MCF 10A (cell line): Measurements from ENCODE around the gene COLEC12. TPM values are rescaled to one million over a fixed set of nuclear protein-coding genes. Genes with fewer than 3 reads are reported as not detected.

Source experiments
- BruUV-seq: library from RNA; stranded (reverse); fragments of 400-500 nt; replicated peaks from 2 replicates; lab custom pipeline; 2021; lab: Mats Ljungman, UMichigan
- CTCF ChIA-PET: fragments of 300-600 bp; sonication (Branson Sonifier 250); formaldehyde crosslinking; extraction: SDS; loops from one replicate; lab custom pipeline; 2021; ENCODE audit warnings: antibody characterized with exemption, inconsistent platforms; lab: Yijun Ruan, JAX
- POLR2A ChIA-PET: fragments of 300-600, 350-650 bp; sonication (Branson Sonifier 250); formaldehyde crosslinking; extraction: SDS; loops from one replicate; lab custom pipeline; 2020; ENCODE audit warnings: antibody characterized with exemption, inconsistent platforms; lab: Yijun Ruan, JAX
- DNase-seq: peaks from one replicate; pipeline ENCODE4 v3.0.0-alpha.2; 2018; ENCODE audit not compliant: unreplicated experiment
- H3K27ac Mint-ChIP-seq: one replicate; pipeline ENCODE4 v1.8.0; 2022; ENCODE audit warnings: mild to moderate bottlenecking, low read depth, mixed read lengths; ENCODE audit not compliant: unreplicated experiment
- H3K27me3 Mint-ChIP-seq: one replicate; pipeline ENCODE4 v1.8.0; 2022; ENCODE audit warnings: mixed read lengths; ENCODE audit not compliant: insufficient read depth, unreplicated experiment
- H3K36me3 Mint-ChIP-seq: one replicate; pipeline ENCODE4 v1.8.0; 2022; ENCODE audit warnings: mild to moderate bottlenecking, moderate library complexity, mixed read lengths; ENCODE audit not compliant: insufficient read depth, unreplicated experiment
- H3K4me1 Mint-ChIP-seq: one replicate; pipeline ENCODE4 v1.8.0; 2022; ENCODE audit warnings: mixed read lengths; ENCODE audit not compliant: insufficient read depth, unreplicated experiment
- H3K4me3 Mint-ChIP-seq: one replicate; pipeline ENCODE4 v1.8.0; 2022; ENCODE audit warnings: mild to moderate bottlenecking, moderate library complexity, mixed read lengths; ENCODE audit not compliant: unreplicated experiment
- H3K9me3 Mint-ChIP-seq: one replicate; pipeline ENCODE4 v1.8.0; 2022; ENCODE audit warnings: mixed read lengths; ENCODE audit not compliant: unreplicated experiment
- intact Hi-C: fragments of 100-400 bp; cut with micrococcal nuclease; formaldehyde crosslinking; loops from 2 replicates; pipeline ENCODE4 v1.14.1; 2022
- total RNA-seq: library from RNA; stranded (reverse); gene quantifications from 2 replicates; pipeline ENCODE4 v1.2.3, GENCODE V29; 2022
- TF ChIP-seq, protein P1 (sequence below): fragments of 200-600 bp; IDR thresholded peaks from one replicate; pipeline ENCODE4 v1.8.0; 2022; ENCODE audit warnings: antibody characterized with exemption, mild to moderate bottlenecking; ENCODE audit not compliant: unreplicated experiment

Gene COLEC12
- total RNA-seq, 1 experiment from 2014 or later, result 0.05 TPM

- Mint-ChIP-seq H3K27me3 (no peaks in the 10 kb centered on the region), H3K9me3 (peaks cover 24% of the 10 kb centered on the region), H3K4me3 (no peak overlapping the region), H3K36me3 (no peaks in the 10 kb centered on the region), H3K4me1 (no peaks in the 10 kb centered on the region), H3K27ac (no peak overlapping the region)
- no peak for DNase-seq
- POLR2A ChIA-PET, result interaction anchor here (0.6 kb wide), 1 partner anchor 25 kb away, joined by 3 read pairs; no protein-coding TSS in a partner anchor
- TF ChIP-seq, protein P1, sequence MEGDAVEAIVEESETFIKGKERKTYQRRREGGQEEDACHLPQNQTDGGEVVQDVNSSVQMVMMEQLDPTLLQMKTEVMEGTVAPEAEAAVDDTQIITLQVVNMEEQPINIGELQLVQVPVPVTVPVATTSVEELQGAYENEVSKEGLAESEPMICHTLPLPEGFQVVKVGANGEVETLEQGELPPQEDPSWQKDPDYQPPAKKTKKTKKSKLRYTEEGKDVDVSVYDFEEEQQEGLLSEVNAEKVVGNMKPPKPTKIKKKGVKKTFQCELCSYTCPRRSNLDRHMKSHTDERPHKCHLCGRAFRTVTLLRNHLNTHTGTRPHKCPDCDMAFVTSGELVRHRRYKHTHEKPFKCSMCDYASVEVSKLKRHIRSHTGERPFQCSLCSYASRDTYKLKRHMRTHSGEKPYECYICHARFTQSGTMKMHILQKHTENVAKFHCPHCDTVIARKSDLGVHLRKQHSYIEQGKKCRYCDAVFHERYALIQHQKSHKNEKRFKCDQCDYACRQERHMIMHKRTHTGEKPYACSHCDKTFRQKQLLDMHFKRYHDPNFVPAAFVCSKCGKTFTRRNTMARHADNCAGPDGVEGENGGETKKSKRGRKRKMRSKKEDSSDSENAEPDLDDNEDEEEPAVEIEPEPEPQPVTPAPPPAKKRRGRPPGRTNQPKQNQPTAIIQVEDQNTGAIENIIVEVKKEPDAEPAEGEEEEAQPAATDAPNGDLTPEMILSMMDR, result no peak
- no TSS peak for BruUV-seq
- CTCF ChIA-PET, result interaction anchor here (0.6 kb wide), 1 partner anchor 533 kb away, joined by 3 read pairs; no protein-coding TSS in a partner anchor
- intact Hi-C loops, result no loop called here
Observed at GRCh38 chr18:306608-307255, 193.8 kb downstream of the COLEC12 start.

DNA sequence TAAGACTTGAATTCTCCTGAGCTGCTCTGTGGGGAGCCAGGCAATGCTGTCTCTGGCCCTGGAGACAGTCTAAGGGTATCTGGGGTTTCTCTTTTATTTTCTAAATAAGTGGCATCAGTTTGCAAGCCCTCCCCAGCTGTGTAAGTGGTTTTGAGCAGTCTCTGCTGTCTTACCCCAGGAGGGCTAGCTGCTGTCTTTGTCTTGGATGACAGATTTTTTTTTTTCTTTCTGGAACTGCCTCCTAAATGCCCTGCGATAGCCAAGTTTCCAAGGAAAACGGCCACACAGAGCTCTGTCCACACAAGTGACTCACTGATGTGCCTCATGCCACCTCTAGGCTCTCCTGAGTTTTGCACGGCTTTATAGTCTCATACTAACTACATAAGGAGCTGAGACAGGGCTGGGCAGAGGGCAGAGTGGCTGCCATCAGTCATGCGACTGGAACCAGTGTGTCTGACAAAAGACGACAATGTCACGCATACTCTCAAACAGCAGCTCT, 195.4 kb downstream of the COLEC12 start:
- TF ChIP-seq, protein P1, result no peak
- no TSS peak for BruUV-seq
- H3K4me1 Mint-ChIP-seq, result no peaks in the 10 kb centered on the region
- H3K4me3 Mint-ChIP-seq, result no peak overlapping the region
- intact Hi-C loops, result no loop called here
- no peaks in the 10 kb centered on the region for H3K36me3 Mint-ChIP-seq
- ChIA-PET POLR2A (interaction anchor here (0.6 kb wide), 1 partner anchor 122 kb away, joined by 3 read pairs; no protein-coding TSS in a partner anchor), CTCF (interaction anchor here (0.7 to 1.3 kb wide), 2 partner anchors 261 to 311 kb away, joined by 3 to 5 read pairs; no protein-coding TSS in a partner anchor)
- H3K27ac Mint-ChIP-seq, result no peak overlapping the region
- peak; percentile 18 for DNase-seq
- H3K9me3 Mint-ChIP-seq, result peaks cover 15% of the 10 kb centered on the region
- H3K27me3 Mint-ChIP-seq, result no peaks in the 10 kb centered on the region

GRCh38 chr18:303607-304006, 196.9 kb downstream of the COLEC12 start:
- no TSS peak for BruUV-seq

GRCh38 chr18:303011-303410, 197.5 kb downstream of the COLEC12 start:
- no TSS peak for BruUV-seq
- intact Hi-C loops, result no loop called here
- TF ChIP-seq, protein P1, result no peak
- Mint-ChIP-seq H3K36me3 (no peaks in the 10 kb centered on the region), H3K4me1 (no peaks in the 10 kb centered on the region), H3K4me3 (no peak overlapping the region), H3K9me3 (peaks cover 15% of the 10 kb centered on the region), H3K27ac (no peak overlapping the region), H3K27me3 (no peaks in the 10 kb centered on the region)
- DNase-seq, result no peak
- ChIA-PET POLR2A (no interaction called here), CTCF (interaction anchor here (1.2 to 1.3 kb wide), 2 partner anchors 9 to 12 kb away, joined by 3 to 5 read pairs; no protein-coding TSS in a partner anchor)

More at GRCh38 chr18:303607-304006, 196.9 kb downstream of the COLEC12 start:
- intact Hi-C loops, result no loop called here
- ChIA-PET CTCF (interaction anchor here (0.6 to 1.2 kb wide), 3 partner anchors 9 to 170 kb away, joined by 3 to 5 read pairs (median 3); no protein-coding TSS in a partner anchor), POLR2A (interaction anchor here (0.8 kb wide), 1 partner anchor 10 kb away, joined by 4 read pairs; no protein-coding TSS in a partner anchor)
- peaks cover 15% of the 10 kb centered on the region for H3K9me3 Mint-ChIP-seq
- TF ChIP-seq, protein P1, result no peak
- no peaks in the 10 kb centered on the region for H3K4me1 Mint-ChIP-seq
- H3K4me3 Mint-ChIP-seq, result no peak overlapping the region
- H3K27me3 Mint-ChIP-seq, result no peaks in the 10 kb centered on the region
- DNase-seq, result no peak
- no peaks in the 10 kb centered on the region for H3K36me3 Mint-ChIP-seq
- H3K27ac Mint-ChIP-seq, result no peak overlapping the region
